HepG2 (cell line): ENCODE data around the gene LZTS2. TPM values are rescaled to one million over a fixed set of nuclear protein-coding genes. Genes with fewer than 3 reads are reported as not detected.

Experiments used
- ATF7 ChIP-seq, 2 experiments: fragments of 450-650 bp in 1 of 2; sonication (generic) in 1 of 2; formaldehyde crosslinking in 1 of 2; IDR thresholded peaks; 2 replicates each; pipeline versions ENCODE4 v1.4.0 to v1.6.1; 2016 to 2020; ENCODE audit warnings: antibody characterized with exemption in 1 of 2, mild to moderate bottlenecking in 1 of 2, missing genetic modification reagents in 1 of 2
- CC2D1A ChIP-seq: sonication (generic); formaldehyde crosslinking; IDR thresholded peaks from 2 replicates; pipeline ENCODE4 v1.8.1; 2023; ENCODE audit warnings: mild to moderate bottlenecking, missing genetic modification reagents
- CREB1 ChIP-seq, 2 experiments: fragments of 450-650 bp in 1 of 2; IDR thresholded peaks; 2 replicates each; pipeline ENCODE4 v1.6.1; 2016 to 2017; ENCODE audit warnings: control low read depth in 1 of 2, mild to moderate bottlenecking in 1 of 2, missing compliant biosample characterization in 1 of 2, missing genetic modification characterization in 1 of 2
- PATZ1 ChIP-seq: sonication (generic); formaldehyde crosslinking; IDR thresholded peaks from 2 replicates; pipeline ENCODE4 v1.4.0; 2020; ENCODE audit warnings: missing genetic modification reagents
- PAX8 ChIP-seq: sonication (generic); formaldehyde crosslinking; IDR thresholded peaks from 2 replicates; pipeline ENCODE4 v1.8.0; 2022; ENCODE audit warnings: mild to moderate bottlenecking, missing genetic modification reagents, borderline replicate concordance
- RFX5 ChIP-seq: IDR thresholded peaks from 2 replicates; pipeline ENCODE4 v1.6.1; 2011; ENCODE audit warnings: low read depth, low read length, improper control_type of control experiment
- ZNF496 ChIP-seq: sonication (generic); formaldehyde crosslinking; IDR thresholded peaks from 2 replicates; pipeline ENCODE4 v1.8.1; 2023; ENCODE audit warnings: mild to moderate bottlenecking, moderate library complexity, missing genetic modification reagents; ENCODE audit not compliant: insufficient replicate concordance
- ZNF672 ChIP-seq: sonication (generic); formaldehyde crosslinking; IDR thresholded peaks from 2 replicates; pipeline ENCODE4 v1.8.1; 2022; ENCODE audit warnings: missing genetic modification reagents
- ZNF709 ChIP-seq: sonication (generic); formaldehyde crosslinking; IDR thresholded peaks from 2 replicates; pipeline ENCODE4 v1.5.0; 2020; ENCODE audit warnings: mild to moderate bottlenecking, missing genetic modification reagents
- ZNF781 ChIP-seq: sonication (generic); formaldehyde crosslinking; IDR thresholded peaks from 2 replicates; pipeline ENCODE4 v1.5.1; 2020; ENCODE audit warnings: borderline replicate concordance, mild to moderate bottlenecking, missing genetic modification reagents; ENCODE audit errors: not compliant biosample characterization
- polyA plus RNA-seq, 8 experiments: library from polyadenylated mRNA; depleted of rRNA in 3 of 8; stranded (reverse) in 7 of 8; unstranded in 1 of 8; fragments of >200 nt; fragmentation: Illumina TruSeq in 4 of 8; extraction: Trizol in 4 of 8; gene quantifications; 2 replicates each; pipeline versions ENCODE4 v1.2.1 to v1.2.3, GENCODE V29; 2011 to 2016; ENCODE audit warnings: low read depth in 4 of 8, missing spikeins in 1 of 8, mixed read lengths in 1 of 8; ENCODE audit not compliant: insufficient read depth in 1 of 8
- total RNA-seq, 5 experiments: library from RNA; depleted of rRNA; stranded (reverse); fragments of >200 nt; fragmentation: Illumina TruSeq; extraction: Trizol; gene quantifications; 2 replicates each; pipeline ENCODE4 v1.2.3, GENCODE V29; 2016; ENCODE audit warnings: low read depth in 1 of 5
- TF ChIP-seq, protein P1 (sequence below): sonication (generic); formaldehyde crosslinking; conservative IDR thresholded peaks from 2 replicates; pipeline ENCODE4 v1.4.0; 2020; ENCODE audit warnings: mild to moderate bottlenecking, missing genetic modification reagents, moderate library complexity
- TF ChIP-seq, protein P2 (sequence below): IDR thresholded peaks from 2 replicates; pipeline ENCODE4 v1.6.1; 2016; ENCODE audit warnings: mild to moderate bottlenecking, missing biosample characterization, missing genetic modification reagents
- TF ChIP-seq, protein P3 (sequence below): sonication (generic); formaldehyde crosslinking; IDR thresholded peaks from one replicate; pipeline ENCODE4 v1.5.1; 2020; ENCODE audit warnings: mild to moderate bottlenecking, missing genetic modification reagents; ENCODE audit errors: not compliant biosample characterization

The LZTS2 gene
- total and polyA plus RNA-seq, 2 of the 13 experiments (the other 11 are each of a cell fraction or from before 2014, with no cell fraction given) = 43.6 to 65.6 TPM

DNA sequence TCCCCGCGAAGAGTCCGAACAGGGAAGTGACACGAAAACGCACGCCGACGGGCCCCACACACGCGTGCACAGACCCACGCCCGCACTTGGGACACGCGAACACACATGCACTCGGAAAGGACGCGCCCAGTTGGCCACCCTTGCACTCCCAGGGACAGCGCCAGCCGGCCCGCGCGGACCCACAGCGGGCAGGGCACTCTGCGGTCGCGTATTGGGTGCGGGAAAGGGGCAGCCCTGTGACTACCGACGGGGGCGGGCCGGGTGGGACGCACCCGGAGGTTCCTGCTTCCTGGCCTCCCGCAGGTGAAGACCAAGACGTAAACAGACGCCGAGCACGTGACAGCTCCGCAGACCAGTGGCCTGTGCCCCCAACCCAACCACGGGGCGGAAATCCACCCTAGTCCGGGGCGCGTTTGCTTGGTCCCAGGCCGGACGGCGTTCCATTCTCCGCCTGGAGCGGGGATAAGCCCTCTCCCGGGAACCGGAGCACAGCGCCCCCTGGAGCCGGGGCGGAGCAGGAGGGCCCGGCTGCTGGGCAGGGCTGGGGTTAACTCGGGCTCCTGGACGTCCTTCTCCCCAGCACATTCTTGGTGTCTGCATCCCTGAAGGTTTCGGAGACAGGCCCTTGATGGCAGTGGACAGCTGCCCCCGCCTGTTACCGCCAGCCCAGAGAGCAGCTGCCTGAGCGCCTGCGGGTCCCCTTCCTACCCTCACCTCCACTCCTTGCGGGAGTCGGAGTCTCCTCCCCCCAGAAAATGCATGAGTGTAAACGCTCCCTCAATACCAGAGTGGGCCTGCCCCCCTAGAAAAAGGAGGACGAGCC is 2.0 kb upstream of the LZTS2 start (continued):
- TF ChIP-seq, protein P1, sequence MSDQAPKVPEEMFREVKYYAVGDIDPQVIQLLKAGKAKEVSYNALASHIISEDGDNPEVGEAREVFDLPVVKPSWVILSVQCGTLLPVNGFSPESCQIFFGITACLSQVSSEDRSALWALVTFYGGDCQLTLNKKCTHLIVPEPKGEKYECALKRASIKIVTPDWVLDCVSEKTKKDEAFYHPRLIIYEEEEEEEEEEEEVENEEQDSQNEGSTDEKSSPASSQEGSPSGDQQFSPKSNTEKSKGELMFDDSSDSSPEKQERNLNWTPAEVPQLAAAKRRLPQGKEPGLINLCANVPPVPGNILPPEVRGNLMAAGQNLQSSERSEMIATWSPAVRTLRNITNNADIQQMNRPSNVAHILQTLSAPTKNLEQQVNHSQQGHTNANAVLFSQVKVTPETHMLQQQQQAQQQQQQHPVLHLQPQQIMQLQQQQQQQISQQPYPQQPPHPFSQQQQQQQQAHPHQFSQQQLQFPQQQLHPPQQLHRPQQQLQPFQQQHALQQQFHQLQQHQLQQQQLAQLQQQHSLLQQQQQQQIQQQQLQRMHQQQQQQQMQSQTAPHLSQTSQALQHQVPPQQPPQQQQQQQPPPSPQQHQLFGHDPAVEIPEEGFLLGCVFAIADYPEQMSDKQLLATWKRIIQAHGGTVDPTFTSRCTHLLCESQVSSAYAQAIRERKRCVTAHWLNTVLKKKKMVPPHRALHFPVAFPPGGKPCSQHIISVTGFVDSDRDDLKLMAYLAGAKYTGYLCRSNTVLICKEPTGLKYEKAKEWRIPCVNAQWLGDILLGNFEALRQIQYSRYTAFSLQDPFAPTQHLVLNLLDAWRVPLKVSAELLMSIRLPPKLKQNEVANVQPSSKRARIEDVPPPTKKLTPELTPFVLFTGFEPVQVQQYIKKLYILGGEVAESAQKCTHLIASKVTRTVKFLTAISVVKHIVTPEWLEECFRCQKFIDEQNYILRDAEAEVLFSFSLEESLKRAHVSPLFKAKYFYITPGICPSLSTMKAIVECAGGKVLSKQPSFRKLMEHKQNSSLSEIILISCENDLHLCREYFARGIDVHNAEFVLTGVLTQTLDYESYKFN = no peak; the same call in 1 of the 2 replicates
- TF ChIP-seq PATZ1 = peak; percentile 57
- no peak for TF ChIP-seq CREB1 (IDR thresholded peaks at IDR 0.05)
- TF ChIP-seq CREB1 (CRISPR knock-in tag; IDR thresholded peaks at IDR 0.05) = no peak
- TF ChIP-seq ZNF709 = no peak; the same call in 1 of the 2 replicates
- no peak for TF ChIP-seq PAX8 (CRISPR knock-in tag)
- TF ChIP-seq ZNF672 = no peak
- TF ChIP-seq, protein P2, sequence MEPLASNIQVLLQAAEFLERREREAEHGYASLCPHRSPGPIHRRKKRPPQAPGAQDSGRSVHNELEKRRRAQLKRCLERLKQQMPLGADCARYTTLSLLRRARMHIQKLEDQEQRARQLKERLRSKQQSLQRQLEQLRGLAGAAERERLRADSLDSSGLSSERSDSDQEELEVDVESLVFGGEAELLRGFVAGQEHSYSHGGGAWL = no peak
- TF ChIP-seq, protein P3, sequence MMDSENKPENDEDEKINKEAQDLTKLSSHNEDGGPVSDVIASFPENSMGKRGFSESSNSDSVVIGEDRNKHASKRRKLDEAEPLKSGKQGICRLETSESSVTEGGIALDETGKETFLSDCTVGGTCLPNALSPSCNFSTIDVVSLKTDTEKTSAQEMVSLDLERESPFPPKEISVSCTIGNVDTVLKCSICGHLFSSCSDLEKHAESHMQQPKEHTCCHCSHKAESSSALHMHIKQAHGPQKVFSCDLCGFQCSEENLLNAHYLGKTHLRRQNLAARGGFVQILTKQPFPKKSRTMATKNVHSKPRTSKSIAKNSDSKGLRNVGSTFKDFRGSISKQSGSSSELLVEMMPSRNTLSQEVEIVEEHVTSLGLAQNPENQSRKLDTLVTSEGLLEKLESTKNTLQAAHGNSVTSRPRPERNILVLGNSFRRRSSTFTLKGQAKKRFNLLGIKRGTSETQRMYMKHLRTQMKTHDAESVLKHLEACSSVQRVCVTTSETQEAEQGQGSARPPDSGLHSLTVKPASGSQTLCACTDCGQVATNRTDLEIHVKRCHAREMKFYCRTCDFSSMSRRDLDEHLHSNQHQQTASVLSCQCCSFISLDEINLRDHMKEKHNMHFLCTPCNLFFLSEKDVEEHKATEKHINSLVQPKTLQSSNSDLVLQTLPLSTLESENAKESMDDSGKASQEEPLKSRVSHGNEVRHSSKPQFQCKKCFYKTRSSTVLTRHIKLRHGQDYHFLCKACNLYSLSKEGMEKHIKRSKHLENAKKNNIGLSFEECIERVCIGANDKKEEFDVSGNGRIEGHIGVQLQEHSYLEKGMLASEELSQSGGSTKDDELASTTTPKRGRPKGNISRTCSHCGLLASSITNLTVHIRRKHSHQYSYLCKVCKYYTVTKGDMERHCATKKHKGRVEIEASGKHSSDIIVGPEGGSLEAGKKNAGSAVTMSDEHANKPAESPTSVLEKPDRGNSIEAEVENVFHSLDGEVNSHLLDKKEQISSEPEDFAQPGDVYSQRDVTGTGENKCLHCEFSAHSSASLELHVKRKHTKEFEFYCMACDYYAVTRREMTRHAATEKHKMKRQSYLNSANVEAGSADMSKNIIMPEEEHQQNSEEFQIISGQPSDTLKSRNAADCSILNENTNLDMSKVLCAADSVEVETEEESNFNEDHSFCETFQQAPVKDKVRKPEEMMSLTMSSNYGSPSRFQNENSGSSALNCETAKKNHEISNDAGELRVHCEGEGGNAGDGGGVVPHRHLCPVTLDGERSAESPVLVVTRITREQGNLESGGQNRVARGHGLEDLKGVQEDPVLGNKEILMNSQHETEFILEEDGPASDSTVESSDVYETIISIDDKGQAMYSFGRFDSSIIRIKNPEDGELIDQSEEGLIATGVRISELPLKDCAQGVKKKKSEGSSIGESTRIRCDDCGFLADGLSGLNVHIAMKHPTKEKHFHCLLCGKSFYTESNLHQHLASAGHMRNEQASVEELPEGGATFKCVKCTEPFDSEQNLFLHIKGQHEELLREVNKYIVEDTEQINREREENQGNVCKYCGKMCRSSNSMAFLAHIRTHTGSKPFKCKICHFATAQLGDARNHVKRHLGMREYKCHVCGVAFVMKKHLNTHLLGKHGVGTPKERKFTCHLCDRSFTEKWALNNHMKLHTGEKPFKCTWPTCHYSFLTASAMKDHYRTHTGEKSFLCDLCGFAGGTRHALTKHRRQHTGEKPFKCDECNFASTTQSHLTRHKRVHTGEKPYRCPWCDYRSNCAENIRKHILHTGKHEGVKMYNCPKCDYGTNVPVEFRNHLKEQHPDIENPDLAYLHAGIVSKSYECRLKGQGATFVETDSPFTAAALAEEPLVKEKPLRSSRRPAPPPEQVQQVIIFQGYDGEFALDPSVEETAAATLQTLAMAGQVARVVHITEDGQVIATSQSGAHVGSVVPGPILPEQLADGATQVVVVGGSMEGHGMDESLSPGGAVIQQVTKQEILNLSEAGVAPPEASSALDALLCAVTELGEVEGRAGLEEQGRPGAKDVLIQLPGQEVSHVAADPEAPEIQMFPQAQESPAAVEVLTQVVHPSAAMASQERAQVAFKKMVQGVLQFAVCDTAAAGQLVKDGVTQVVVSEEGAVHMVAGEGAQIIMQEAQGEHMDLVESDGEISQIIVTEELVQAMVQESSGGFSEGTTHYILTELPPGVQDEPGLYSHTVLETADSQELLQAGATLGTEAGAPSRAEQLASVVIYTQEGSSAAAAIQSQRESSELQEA = no peak
- TF ChIP-seq RFX5 = no peak
- TF ChIP-seq ZNF496 (CRISPR knock-in tag) = no peak
- no peak for TF ChIP-seq CC2D1A (CRISPR knock-in tag)
- no peak for TF ChIP-seq ATF7 (IDR thresholded peaks at IDR 0.05)
- TF ChIP-seq ATF7 (CRISPR knock-in tag; IDR thresholded peaks at IDR 0.05) = no peak
- TF ChIP-seq ZNF781 = peak; percentile 41
